HG02852 (cell line): Measurements from ENCODE around the gene DCAF12L2.
"Not testable (repeated sequence)": the region's sequence is repeated elsewhere in the genome, so short reads cannot be mapped to it uniquely, and the experiment has no call there.

Source experiments
- ATAC-seq: cut with Tn5 transposase; IDR thresholded peaks from one replicate; pipeline ENCODE4 v1.9.1; 2021; ENCODE audit warnings: mild to moderate bottlenecking, moderate library complexity; ENCODE audit not compliant: unreplicated experiment

DCAF12L2 gene

GRCh38 chrX:126165721-126166461 is at the start of gene DCAF12L2:
Gene DCAF12L2, minus strand, starts transcription at chrX:126166289. Its CDS starts 365 bp downstream, at chrX:126165924.
- no peak for ATAC-seq

GRCh38 chrX:126190888-126191287 is 24.8 kb upstream of the DCAF12L2 start:
- ATAC-seq: not testable (repeated sequence)

- no peak for ATAC-seq
These were observed 11.2 kb upstream of the DCAF12L2 start for GRCh38 chrX:126177133-126177840.

- ATAC-seq: no peak
These were observed 4.6 kb upstream of the DCAF12L2 start for GRCh38 chrX:126170720-126171119.

- ATAC-seq: no peak
These were observed 1.5 kb upstream of the DCAF12L2 start for GRCh38 chrX:126167560-126167959.

GRCh38 chrX:126165401-126165720 is 728 bp downstream of the DCAF12L2 start:
- ATAC-seq: no peak

- ATAC-seq: no peak
These were observed 1.2 kb downstream of the DCAF12L2 start for GRCh38 chrX:126164689-126165400.

- no peak for ATAC-seq
These were observed 1.9 kb downstream of the DCAF12L2 start for GRCh38 chrX:126164226-126164625.

- ATAC-seq: no peak
These were observed 25.1 kb downstream of the DCAF12L2 start for GRCh38 chrX:126141014-126141413.

- ATAC-seq: no peak
These were observed 28.2 kb downstream of the DCAF12L2 start for GRCh38 chrX:126137899-126138298.

- ATAC-seq: no peak
These were observed 41.4 kb downstream of the DCAF12L2 start for GRCh38 chrX:126124721-126125120.
